Colon (tissue), 2 donors: ENCODE results near the gene PNLIPRP2.

Source experiments
- FAIRE-seq: peaks from 2 replicates; lab custom pipeline; 2012; peaks lifted over from hg19 to GRCh38; lab: Jason Lieb, UNC
- donor health status: control.
- donor health status: control.

The PNLIPRP2 gene

DNA sequence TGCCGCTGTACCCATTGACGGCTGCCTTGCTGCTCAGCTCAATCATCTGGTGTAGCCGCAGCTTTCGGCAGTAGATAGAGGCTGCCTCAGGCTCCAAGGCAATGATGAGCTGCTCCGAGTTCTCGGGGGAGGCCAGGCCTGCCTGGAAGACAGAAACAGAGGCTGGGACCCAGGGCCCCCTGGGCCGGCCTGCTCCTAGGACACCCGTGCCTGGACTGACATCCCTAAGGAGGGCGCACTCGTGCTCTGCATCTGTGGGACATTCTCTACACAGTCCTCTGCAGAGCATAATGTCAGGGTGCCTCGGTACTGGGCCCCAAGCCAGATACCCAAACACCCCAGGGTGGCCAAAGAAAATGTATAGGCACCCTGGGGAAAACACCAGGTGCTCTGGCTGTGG is 63.1 kb downstream of the PNLIPRP2 start:
- no peak for FAIRE-seq

DNA sequence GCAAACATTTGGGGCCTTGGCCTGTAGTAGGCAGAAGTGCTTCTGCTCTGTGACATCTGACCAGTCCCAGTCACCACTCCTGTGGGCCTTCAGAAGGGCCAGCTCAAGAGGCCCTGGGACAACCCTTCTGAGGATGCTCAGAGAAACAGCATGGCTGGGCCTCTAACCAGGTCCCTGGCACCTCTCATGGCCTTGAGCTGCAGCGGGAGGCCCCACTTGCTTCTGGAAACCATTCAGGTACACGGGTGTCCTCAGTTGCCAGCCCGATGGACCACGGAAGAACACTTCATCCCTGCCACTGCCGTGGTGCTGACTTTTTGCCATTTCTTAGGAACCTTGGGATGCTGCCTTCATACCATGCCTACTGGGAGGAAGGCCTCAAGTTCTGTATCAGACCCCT is 64.0 kb downstream of the PNLIPRP2 start:
- no peak for FAIRE-seq

DNA sequence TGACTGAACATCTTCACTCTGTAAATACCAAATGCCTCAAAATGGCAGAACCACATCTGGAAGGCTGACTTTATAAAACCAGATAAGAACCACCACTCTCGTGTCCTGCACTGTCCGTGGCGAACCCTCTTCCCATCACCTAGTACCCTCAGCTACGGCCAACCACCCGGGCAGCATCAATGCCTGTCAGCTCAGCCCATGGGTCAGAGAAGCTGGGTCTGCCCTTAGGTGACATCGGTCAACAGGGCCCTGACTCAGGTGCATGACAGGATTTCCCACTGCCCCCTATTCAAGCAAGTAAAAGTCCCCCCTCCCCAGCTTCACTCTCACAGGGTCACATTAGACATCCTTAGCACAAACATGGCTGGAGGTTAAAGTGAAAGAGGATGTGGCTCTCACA is 65.1 kb downstream of the PNLIPRP2 start:
- FAIRE-seq, result no peak

DNA sequence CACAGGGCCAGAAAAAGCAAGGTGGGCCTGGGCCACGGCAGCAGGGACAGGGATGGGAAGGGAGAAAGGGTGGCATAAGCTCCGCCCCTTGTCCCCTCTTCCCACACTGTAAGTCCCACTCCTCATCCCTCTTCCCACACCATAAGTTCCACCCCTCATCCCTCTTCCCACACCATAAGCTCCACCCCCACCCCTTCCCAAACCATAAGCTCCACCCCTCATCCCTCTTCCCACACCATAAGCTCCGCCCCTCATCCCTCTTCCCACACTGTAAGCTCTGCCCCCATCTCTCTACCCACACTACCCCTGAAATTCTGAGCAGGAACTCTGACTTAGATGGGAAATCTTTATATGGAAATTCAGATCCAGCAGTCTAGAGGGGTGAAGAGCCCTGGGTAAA is 65.9 kb downstream of the PNLIPRP2 start:
- no peak for FAIRE-seq

DNA sequence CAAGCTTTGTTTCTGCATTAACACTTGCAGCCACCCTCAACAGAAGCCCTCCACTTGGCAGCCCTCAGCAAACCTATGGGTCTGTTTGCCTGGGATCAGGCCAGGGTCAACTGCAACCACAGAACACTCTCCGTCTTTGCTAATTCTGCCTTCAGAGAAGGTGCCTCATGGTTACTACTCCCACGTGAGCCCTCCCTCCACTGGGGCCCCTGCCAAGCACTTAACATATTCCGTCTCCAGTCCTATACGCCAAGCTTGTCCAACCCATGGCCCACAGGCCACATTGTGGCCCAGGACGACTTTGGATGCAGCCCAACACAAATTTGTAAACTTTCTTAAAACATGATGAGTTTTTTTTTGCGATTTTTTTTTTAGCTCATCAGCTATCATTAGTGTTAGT is 66.9 kb downstream of the PNLIPRP2 start:
- FAIRE-seq, result no peak

DNA sequence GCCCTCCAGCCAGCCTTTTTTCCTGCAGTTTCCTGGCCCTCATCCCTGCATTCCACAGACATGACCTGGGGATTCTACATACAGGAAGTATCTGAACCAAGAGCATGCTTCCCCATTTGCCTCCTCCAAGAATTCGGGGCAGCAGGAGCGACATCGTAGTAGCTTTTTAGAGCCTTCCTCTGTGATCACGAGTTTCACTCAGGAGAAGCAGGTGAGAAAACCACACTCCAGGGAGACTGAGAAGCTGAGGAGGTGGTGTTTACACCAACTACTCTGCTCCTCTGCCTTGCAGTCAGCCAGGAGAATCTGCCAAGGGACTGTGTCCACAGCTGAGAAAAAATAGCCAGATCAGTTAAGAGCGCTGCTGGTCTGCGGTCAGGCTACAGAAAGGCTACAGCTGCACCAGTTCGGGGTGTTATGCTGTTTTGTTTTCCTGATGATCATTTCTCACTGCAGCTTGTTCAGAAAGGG is 67.5 kb downstream of the PNLIPRP2 start:
- no peak for FAIRE-seq

DNA sequence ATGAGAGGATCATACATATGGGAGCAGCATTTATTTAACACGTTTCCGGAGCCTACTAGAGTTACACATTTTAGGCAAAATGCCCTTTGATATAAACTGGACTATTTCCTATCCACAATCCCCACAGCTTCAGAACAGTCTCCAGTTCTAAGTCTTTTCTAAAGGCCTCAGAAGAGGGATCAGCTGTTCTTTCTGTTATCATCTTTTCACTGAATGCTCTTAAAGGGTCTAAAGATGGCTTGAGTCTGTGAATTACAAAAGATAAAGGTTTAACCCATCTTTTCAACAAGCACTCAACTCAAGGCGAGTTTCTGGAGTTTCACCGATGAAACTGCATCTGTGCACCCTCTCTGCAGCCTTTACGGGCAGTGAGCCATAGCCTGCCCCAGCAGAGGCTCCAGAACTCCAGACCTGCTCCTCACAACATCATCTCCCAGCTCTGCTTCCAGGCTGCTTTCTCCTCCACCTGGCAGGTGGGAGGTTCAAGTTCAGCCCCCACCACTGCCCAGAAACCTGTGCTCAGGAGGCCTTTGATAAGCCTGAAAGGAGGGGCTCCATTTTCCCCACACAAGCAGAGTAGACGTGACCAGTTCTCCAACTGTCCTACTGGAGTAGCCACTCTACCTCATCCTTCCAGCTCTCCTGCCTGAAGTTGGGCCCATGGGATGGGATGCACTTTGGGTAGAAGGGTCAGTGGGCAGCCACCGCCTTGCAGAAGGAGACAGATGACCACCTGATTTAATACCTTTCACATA is 68.2 kb downstream of the PNLIPRP2 start:
- no peak for FAIRE-seq

DNA sequence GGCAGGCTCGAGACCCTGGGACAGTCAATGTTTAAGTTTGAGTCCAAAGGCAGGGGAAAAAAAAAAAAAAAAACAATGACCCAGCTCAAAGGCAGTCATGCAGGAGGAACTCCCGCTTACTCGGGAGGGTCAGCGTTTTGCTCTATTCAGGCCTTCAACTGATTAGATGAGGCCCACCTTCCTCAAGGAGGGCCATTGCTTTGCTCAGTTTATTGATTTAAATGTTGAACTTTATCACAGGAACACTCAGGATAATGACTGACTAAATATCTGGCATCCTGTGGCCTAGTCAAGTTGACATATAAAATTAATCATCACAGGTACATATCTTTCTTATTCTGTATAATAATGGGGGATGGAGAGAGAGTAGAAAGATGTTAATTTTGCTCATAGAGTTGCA is 69.0 kb downstream of the PNLIPRP2 start:
- no peak for FAIRE-seq

DNA sequence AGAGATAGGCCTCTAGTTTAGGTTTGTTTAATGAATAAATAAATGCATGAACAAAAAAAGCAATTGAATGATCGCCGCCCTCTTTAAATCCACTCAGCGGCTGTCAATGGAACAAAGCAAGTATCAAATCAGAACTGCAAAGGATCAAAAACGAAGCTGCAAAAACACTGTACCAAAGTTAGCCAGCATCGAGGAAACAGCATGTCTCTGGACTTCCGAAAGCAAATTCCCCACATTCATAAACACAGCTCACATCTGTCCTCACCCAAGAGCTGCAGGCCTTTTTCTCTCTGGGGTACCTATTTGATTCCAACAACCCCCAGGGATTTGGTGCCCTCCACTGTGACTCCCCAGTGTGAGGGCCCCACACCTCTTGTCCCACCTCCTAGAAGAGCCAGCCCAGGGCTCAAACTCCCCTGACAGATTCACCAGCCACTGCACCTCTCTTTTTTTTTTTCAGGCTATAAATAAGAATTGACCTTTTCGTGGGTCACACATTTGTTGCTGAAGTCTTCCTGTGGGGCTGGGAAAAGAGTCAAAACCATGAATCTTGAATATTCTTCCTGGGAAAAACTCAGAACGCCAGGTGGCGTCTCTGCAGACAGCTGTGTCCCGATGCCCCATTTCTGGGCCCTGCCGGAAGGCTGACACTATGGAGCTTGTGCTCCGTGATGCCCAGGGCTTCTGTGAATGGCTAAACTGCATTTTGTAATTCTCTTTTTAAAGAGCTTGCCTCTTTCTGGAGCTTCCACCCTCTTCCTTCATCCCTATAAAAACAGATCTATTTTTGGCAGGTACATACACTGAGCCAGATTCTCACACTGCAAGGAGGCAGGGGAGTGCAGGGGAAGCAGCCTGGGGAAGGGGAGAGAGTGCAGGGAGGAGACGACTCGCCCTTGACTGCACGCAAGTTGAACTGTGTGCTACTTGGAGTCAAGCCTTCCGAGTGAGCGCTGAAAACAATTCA is 69.9 kb downstream of the PNLIPRP2 start:
- FAIRE-seq, result no peak

DNA sequence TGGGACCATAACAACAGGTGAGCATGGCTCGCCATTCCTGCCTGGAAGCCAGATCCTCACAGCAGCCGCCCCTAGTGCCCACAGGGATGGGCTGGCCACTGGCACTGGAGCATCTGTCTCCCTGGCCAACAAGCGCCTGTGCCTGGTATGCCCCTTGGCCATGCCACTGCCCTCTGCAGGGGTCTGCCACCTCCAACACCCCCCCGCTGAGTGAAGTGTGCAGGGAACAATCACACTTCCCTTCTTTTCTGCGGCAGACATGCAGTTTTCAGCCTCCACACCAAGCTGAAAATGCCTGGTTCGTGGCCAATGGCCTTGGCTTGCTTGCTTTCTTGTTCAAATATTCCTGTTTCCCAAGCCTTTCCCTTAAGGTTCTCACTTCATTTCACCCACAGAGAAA is 70.9 kb downstream of the PNLIPRP2 start:
- FAIRE-seq, result no peak

DNA sequence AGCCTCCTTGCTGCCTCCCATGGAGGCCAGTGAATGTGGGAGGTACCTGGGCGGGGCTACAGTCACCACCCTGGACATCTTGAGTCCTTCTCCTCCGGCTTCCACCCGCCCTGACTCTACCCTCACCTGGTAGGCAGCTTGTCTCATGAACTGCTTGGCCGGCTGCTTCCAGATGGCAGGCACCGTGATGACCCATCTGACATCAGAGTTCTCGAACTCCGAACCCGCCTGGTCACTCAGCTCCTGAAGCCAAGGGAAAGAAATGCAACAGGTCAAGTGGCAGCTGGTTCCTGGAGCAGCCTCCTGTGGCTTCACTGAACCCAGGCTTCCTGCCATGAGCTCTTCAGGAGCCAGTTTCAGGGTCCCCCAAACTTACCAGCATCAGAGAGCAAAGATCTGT is 71.5 kb downstream of the PNLIPRP2 start:
- FAIRE-seq, result no peak

DNA sequence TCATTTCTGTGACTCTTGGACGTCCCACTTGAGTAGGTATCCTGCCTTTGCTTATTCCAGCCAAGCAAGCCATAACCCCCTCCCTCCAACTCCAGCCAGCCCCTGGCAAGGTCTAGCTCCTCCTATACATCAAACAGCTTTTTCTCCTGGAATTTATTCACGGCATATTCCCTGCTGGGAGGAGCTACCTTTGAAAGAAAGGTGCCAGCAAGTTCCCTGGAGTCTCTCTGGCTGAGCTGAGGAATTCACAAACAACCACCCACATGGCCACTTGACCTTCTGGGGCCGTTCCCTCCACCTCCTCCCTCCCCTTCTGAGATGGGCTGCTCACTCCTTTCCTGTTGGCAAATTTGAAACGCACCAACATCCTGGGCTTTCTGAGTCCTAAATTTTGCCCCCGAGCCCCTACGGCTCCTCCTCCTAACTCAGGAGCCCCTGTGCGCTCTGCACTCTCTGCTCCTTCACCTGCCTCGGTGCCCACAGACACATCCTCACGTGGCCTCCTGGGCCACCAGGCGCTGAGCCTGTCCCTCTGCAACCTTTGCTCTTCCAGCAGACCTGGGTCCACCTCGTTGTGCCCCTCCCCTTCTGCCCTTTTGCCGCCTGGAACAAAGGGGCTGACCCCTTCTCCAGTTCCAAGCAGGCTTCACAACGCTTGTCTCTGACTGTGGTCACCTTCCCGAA is 73.6 kb downstream of the PNLIPRP2 start:
- FAIRE-seq, result no peak
